ENCODE results near the gene IGLL1.

DNA sequence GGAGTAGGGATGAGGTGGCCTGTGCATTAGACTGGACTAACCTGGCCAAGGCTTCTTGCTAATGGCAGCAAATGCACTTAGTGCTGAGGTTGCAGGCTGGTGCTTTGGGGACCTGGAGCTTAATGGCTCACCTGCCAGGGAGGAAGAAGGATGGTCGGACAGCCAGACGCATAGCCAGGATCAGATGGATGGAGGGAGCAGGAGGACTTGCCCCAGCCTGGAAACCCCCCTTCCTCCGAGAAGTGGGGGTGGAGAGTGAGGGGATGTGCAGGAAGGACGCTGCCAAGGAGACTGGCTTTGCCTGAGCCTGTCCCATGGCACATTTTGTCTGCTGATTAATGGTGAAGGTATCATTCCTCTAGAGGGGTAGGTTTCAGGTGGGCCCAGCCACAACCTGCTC is 17.9 kb downstream of the IGLL1 start:
- TF ChIP-seq, protein P1, sequence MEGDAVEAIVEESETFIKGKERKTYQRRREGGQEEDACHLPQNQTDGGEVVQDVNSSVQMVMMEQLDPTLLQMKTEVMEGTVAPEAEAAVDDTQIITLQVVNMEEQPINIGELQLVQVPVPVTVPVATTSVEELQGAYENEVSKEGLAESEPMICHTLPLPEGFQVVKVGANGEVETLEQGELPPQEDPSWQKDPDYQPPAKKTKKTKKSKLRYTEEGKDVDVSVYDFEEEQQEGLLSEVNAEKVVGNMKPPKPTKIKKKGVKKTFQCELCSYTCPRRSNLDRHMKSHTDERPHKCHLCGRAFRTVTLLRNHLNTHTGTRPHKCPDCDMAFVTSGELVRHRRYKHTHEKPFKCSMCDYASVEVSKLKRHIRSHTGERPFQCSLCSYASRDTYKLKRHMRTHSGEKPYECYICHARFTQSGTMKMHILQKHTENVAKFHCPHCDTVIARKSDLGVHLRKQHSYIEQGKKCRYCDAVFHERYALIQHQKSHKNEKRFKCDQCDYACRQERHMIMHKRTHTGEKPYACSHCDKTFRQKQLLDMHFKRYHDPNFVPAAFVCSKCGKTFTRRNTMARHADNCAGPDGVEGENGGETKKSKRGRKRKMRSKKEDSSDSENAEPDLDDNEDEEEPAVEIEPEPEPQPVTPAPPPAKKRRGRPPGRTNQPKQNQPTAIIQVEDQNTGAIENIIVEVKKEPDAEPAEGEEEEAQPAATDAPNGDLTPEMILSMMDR (IDR thresholded peaks at IDR 0.05; ENCODE audit: low read depth, low read length): no peak
- TF ChIP-seq POLR2A (IDR thresholded peaks at IDR 0.05; ENCODE audit: extremely low read depth, insufficient read length) (no peak), MAX (IDR thresholded peaks at IDR 0.05; ENCODE audit: low read depth, low read length) (no peak)
